Ectodermal cell (in vitro differentiated cells): ENCODE results near the gene HOXA4.

ENCODE experiments used
- H3K27ac ChIP-seq: 2 replicates; pipeline ENCODE4 v1.7.0; 2013; ENCODE audit warnings: mild to moderate bottlenecking, low read depth, low read length; ENCODE audit not compliant: insufficient read depth, poor library complexity, severe bottlenecking
- H3K27me3 ChIP-seq: 2 replicates; pipeline ENCODE4 v1.7.0; 2013; ENCODE audit warnings: mild to moderate bottlenecking, low read length; ENCODE audit not compliant: insufficient read depth, control insufficient read depth, poor library complexity, severe bottlenecking
- H3K36me3 ChIP-seq: one replicate; pipeline ENCODE4 v1.7.0; 2013; ENCODE audit warnings: low read length; ENCODE audit not compliant: control insufficient read depth, insufficient read depth
- H3K4me1 ChIP-seq: one replicate; pipeline ENCODE4 v1.7.0; 2013; ENCODE audit warnings: low read length; ENCODE audit not compliant: control insufficient read depth, insufficient read depth
- H3K4me3 ChIP-seq: 2 replicates; pipeline ENCODE4 v1.7.0; 2013; ENCODE audit warnings: low read depth, low read length, control low read depth; ENCODE audit not compliant: insufficient read depth
- H3K9me3 ChIP-seq: 2 replicates; pipeline ENCODE4 v1.7.0; 2013; ENCODE audit warnings: mild to moderate bottlenecking, low read length, moderate library complexity; ENCODE audit not compliant: control insufficient read depth
- WGBS, 2 experiments: methylation state at CpG; one replicate each; pipeline ENCODE4 v1.1.7; 2013; ENCODE audit warnings: missing lambda C conversion rate in 2 of 2; 5-methylcytosine and 5-hydroxymethylcytosine counted together

HOXA4 gene

DNA sequence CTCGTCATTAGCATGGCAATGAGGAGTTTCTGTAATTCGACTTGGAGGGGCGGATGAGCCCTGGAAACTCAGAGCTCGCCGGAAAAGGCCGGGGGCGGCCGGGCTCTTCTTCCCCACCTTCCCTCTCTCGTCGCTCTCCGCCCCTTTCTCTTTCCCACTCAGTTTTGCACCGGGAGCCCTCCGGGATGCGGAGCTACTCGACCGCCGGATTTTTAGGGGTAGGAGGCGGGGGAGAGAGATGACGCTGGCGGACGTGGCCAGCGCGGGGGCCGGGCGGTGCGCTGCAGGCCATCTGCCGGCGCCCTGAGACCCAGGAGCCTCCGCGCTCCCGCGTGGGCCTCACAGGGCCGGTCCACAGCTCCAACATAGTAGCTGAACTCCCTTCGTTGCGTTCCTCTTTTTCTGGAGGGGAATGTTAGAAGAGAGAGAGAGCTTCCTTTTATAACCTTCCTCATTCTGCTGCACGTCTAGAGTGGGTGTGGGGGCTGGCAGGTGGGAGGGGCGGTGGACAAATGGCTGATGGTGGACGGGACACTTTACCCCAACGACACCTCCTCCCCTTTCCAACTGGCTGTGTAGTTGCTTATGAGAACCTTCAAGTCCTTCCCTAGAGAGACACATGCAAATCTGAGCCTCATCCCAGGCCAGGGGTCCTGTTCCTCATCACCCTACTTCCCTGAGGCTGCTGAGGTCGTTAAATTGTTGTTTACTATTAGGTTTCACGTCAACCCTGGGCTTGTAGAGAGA is 33.6 kb downstream of the HOXA4 start:
- Histone ChIP-seq H3K4me3 (peak overlapping the region; percentile 57), H3K4me1 (peaks cover 5% of the 10 kb centered on the region), H3K36me3 (no peaks in the 10 kb centered on the region), H3K27ac (no peak overlapping the region), H3K27me3 (peaks cover 100% of the 10 kb centered on the region), H3K9me3 (no peaks in the 10 kb centered on the region)
- 0 to 1% methylated on average over 39 to 41 of the region's 41 CpGs for WGBS, 2 experiments

DNA sequence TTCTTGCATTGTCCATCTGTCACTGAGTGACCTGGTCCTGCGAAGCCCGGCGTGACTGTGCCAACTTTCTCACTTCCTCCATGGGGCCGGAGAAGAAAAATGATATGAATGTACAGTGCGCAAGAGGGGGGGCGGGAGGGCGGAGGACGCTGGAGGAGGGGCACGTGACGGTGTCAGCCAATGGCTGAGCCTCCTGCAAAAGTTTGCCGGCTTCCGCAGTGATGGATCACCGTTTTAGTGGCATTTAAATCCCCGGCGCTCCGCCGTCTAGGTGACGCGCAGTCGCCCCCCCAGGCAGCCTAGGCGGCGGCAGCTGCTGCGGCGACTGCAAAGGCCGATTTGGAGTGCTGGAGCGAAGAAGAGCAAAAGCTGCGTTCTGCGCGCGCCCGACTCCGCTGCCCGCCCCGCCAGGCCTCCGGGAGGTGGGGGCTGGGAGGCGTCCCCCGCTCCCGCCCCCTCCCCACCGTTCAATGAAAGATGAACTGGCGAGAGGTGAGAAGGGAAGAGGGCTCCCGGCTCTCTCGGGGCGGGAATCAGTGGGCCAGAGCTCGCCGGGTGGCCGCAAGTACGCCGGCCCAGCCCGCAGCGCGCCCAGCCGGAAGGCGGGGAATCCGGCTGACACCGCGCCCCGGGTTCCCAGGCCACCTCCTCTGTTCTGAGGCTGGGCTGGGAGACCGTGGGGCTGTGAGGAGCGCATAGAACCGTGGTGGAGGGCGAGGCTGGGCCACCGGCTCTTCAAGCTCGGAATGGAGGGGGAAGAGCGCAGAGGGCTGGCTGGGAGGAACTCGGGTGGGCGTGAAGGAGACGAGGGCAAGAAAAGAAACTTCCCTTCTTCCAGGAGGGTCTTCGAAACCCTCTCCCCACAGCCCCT is 34.4 kb downstream of the HOXA4 start, which contains the start of gene HOXA1:
Gene HOXA1 (minus strand): TSS at position 104 of the 871 bp plus-strand sequence. CDS start 88 bp downstream, at position 16.
- no peak within 1 kb of the TSS for H3K27ac ChIP-seq
- peaks cover 100% of the 10 kb centered on the region for H3K27me3 ChIP-seq
- no peaks in the 10 kb centered on the region for H3K36me3 ChIP-seq
- 0 to 1% methylated on average over 68 of the region's 68 CpGs for WGBS, 2 experiments
- H3K4me1 ChIP-seq, result peaks cover 5% of the 10 kb centered on the region
- H3K4me3 ChIP-seq, result peak within 1 kb of the TSS; percentile 57
- H3K9me3 ChIP-seq, result no peaks in the 10 kb centered on the region

DNA sequence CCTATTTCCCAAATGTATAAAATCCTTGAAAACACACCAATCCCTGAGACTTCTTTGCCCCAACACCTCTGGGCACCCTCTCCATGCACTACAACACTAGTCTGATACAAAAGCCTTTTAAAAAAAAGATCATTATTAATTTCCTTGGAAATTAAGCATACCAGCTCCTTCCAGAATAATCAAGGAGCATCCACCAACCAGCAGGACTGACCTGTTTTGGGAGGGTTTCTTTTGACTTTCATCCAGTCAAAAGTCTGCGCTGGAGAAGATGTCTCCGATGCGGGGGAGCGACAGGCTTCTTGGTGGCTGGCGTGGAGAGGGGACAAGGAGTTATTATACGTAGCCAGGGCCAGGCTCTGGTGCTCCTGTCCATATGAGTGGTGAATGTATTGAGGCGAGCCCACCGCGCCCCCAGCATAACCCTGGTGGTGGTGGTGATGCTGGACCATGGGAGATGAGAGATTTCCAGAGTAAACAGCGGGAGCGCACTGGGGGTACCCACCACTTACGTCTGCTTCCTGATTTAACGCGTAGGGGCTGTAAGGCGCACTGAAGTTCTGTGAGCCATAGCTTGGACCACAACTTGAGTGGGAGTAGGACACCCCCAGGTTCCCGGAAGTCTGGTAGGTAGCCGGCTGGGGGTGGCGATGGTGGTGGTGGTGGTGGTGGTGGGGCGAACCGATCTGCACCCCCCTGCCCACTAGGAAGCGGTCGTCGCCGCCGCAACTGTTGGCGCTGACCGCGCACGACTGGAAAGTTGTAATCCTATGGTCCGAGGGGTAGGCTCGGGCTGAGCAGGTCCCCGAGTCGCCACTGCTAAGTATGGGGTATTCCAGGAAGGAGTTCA is 35.3 kb downstream of the HOXA4 start:
- WGBS, 2 experiments, result 4 to 5% methylated on average over 33 of the region's 33 CpGs
- Histone ChIP-seq H3K4me1 (peaks cover 5% of the 10 kb centered on the region), H3K4me3 (peak overlapping the region; percentile 57), H3K36me3 (no peaks in the 10 kb centered on the region), H3K27ac (no peak overlapping the region), H3K27me3 (peaks cover 100% of the 10 kb centered on the region), H3K9me3 (no peaks in the 10 kb centered on the region)

DNA sequence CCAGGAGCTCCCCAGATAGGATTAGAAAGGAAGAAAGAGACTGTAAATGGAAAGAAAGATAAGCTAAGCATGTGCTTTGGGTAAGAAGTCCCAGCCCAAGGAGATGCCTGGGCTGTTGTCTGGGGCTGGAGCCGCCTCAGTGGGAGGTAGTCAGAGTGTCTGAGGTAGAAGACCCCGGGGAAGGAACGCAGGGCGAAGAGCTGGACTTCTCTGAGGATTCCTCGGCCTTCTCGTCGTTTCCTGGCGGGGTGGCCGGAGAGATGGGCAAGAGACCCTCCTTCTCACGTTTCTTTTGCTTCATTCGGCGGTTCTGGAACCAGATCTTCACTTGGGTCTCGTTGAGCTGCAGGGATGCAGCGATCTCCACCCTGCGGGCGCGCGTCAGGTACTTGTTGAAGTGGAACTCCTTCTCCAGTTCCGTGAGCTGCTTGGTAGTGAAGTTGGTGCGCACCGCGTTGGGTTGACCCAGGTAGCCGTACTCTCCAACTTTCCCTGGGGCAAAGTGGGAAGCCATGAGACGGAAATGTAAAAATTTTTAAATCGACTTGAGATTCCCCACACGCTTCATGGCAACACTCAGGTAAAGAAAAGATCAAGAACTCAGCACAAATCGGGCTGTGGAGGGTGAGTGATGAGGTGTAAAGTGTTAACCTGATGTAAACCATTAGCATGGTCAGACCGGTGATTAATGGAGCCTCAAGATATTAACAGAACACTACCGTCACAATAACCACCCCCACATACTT is 36.1 kb downstream of the HOXA4 start:
- H3K9me3 ChIP-seq, result no peaks in the 10 kb centered on the region
- peaks cover 100% of the 10 kb centered on the region for H3K27me3 ChIP-seq
- H3K4me3 ChIP-seq, result no peak overlapping the region
- H3K27ac ChIP-seq, result no peak overlapping the region
- H3K4me1 ChIP-seq, result no peaks in the 10 kb centered on the region
- 8 to 9% methylated on average over 29 of the region's 29 CpGs for WGBS, 2 experiments
- no peaks in the 10 kb centered on the region for H3K36me3 ChIP-seq

DNA sequence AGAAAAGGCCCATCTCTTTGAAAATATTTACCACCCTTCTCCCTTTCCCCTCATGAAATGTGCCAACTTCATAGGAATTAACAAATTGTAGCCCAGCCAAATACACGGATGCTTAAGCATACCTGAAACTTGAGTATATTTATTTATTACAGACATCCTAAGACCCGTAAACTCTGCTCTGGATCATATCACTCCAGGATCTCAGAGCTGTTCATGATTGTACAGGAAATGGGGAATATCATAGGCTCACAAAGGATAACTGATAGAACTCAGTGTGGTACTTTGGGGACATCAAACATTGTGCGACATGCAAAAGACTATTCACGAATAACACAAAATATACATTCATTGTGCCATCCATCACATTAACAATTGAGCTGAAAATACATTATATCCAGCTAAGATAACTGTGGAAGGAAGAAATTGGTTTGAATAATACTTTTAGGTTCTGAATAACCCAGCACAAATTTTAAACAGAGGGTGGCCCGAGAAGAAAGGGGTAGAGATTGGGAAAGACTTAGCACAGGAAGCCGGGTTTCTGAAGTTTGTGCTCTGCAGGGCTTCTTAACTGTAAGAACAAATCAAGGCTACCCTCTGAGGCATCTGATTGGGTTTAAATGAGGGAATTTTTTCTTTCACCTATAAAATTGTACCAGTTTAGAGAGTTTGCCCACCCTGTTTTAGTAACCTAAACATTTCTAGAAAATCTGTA is 37.2 kb downstream of the HOXA4 start:
- Histone ChIP-seq H3K27ac (no peak overlapping the region), H3K36me3 (no peaks in the 10 kb centered on the region), H3K27me3 (peaks cover 100% of the 10 kb centered on the region), H3K4me3 (no peak overlapping the region), H3K4me1 (no peaks in the 10 kb centered on the region), H3K9me3 (no peaks in the 10 kb centered on the region)
- 43 to 46% methylated on average over 5 to 6 of the region's 6 CpGs for WGBS, 2 experiments

DNA sequence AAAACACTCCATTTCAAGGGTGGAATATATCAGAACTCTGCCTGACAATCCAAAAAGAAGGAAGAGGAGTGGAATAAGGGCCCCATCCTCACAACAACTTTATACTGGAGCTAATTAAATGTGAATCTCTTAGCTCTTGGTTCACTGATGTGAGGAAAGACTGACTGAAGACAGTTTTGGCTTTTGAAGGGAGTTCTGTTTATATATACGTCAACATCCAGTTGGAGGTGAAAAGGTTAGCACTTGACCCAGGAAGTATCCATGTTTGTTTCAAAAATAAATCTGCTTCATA is 37.8 kb downstream of the HOXA4 start:
- Histone ChIP-seq H3K9me3 (no peaks in the 10 kb centered on the region), H3K27ac (no peak overlapping the region)
- 56 to 58% methylated on average over 1 of the region's 1 CpG for WGBS, 2 experiments

DNA sequence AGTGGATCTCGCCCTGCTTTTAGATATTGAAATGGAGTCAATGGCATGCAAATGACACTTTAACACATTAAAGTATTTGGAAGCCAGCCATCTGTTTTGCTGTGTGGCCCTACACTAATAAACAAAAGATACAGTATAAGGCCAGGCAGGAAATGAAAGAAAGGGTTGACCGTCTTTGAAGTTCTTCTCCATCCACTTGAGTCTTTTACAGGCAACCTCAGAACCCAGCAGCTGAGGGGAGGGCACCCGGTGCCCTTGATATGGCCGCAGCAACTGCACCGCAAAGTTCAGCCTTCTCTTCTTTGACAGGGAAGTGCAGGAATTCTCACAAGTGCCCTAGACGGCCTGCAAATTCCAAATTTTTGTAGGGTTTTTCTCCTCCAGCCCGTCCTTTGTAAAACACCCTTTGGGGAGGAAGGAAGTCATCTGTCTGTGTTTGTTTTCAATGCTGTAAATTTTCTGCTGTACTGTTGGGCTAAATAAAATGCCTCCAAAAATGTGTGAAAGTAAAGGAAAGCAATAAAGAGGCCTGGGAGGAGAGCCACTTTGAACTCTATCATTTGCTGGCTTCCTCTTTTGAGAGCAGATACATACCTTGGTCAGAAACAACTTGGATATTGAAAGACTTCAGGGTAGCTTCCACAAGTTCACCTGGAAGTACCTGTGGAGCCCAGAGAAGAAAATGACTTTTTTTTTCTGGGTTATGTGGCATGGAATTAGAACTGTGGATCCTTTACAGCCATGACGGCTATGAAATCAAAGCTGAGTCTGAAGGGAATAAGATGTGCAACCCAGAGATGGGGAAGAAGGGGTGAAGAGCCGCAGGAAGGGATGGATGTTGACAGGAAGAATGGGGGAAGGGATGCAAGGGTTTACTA is 38.4 kb downstream of the HOXA4 start:
- H3K4me3 ChIP-seq, result no peak overlapping the region
- no peaks in the 10 kb centered on the region for H3K36me3 ChIP-seq
- no peaks in the 10 kb centered on the region for H3K4me1 ChIP-seq
- no peaks in the 10 kb centered on the region for H3K9me3 ChIP-seq
- WGBS, 2 experiments, result 13% methylated on average over 9 of the region's 9 CpGs
- peaks cover 92% of the 10 kb centered on the region for H3K27me3 ChIP-seq
- H3K27ac ChIP-seq, result no peak overlapping the region

More for the DNA sequence above, 37.8 kb downstream of the HOXA4 start:
- peaks cover 98% of the 10 kb centered on the region for H3K27me3 ChIP-seq
- no peaks in the 10 kb centered on the region for H3K4me1 ChIP-seq
- no peak overlapping the region for H3K4me3 ChIP-seq
- H3K36me3 ChIP-seq, result no peaks in the 10 kb centered on the region

DNA sequence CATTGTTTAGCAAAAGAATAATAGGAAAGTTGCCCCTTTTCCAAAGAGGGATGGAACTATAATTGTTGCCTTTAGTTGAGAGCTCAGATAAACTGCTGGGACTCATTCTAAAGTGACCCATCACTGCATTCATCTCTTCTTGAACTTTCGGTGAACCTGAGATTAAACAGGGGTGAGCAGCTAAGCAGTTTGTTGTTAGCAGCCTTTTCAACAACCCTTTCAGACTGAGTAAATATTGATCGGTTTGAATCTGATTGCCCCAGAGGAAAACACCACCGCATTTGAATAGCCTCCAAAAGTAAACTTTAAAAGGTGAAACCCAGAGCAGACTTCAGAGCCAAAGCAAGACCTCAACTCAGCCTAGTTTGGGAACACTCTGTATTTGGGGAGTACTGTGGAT is 39.5 kb downstream of the HOXA4 start:
- Histone ChIP-seq H3K36me3 (no peaks in the 10 kb centered on the region), H3K4me1 (no peaks in the 10 kb centered on the region), H3K9me3 (no peaks in the 10 kb centered on the region), H3K27me3 (peaks cover 81% of the 10 kb centered on the region), H3K4me3 (no peak overlapping the region), H3K27ac (no peak overlapping the region)
- WGBS, 2 experiments, result 1 to 6% methylated on average over 3 of the region's 3 CpGs
